K562 (cell line): ENCODE results near the gene STAT6. TPM values are rescaled to one million over a fixed set of nuclear protein-coding genes. Genes with fewer than 3 reads are reported as not detected.

Source experiments
- CREBBP ChIP-seq: IDR thresholded peaks from one replicate; pipeline ENCODE4 v1.6.1; 2012; ENCODE audit warnings: low read depth, mild to moderate bottlenecking, control low read depth, inconsistent platforms, low read length
- CTBP1 ChIP-seq: fragments of 450-650 bp; IDR thresholded peaks from 2 replicates; pipeline ENCODE4 v1.6.1; 2016; ENCODE audit warnings: borderline replicate concordance
- ETV1 ChIP-seq: fragments of 450-650 bp; conservative IDR thresholded peaks from 2 replicates; pipeline ENCODE4 v1.6.1; 2016; ENCODE audit warnings: missing genetic modification characterization, control low read depth, low read depth, missing compliant biosample characterization
- GABPB2 ChIP-seq: fragments of 250-450 bp; sonication (Bioruptor Pico); conservative IDR thresholded peaks from 2 replicates; pipeline ENCODE4 v1.5.1; 2021; ENCODE audit warnings: mild to moderate bottlenecking
- HDAC8 ChIP-seq: fragments of 450-650 bp; IDR thresholded peaks from 2 replicates; pipeline ENCODE4 v1.6.1; 2016; ENCODE audit warnings: mild to moderate bottlenecking, missing genetic modification characterization, moderate library complexity, missing compliant biosample characterization
- IFI16 ChIP-seq: fragments of 250-450 bp; sonication (Bioruptor Pico); IDR thresholded peaks from 2 replicates; pipeline ENCODE4 v2.1.2; 2022; ENCODE audit warnings: mild to moderate bottlenecking, inconsistent platforms
- NKRF ChIP-seq: fragments of 450-650 bp; IDR thresholded peaks from 2 replicates; pipeline ENCODE4 v1.6.1; 2016; ENCODE audit warnings: borderline replicate concordance
- NR2C2 ChIP-seq, 2 experiments: fragments of 200-800 bp in 1 of 2; sonication (Bioruptor generic) in 1 of 2; sonication (generic) in 1 of 2; formaldehyde crosslinking in 1 of 2; IDR thresholded peaks; 2 replicates each; pipeline versions ENCODE4 v1.6.1 to v1.8.0; 2016 to 2022; ENCODE audit warnings: mild to moderate bottlenecking in 1 of 2, missing compliant biosample characterization in 1 of 2, missing genetic modification characterization in 1 of 2, missing genetic modification reagents in 1 of 2
- PTRF ChIP-seq: fragments of 450-650 bp; IDR thresholded peaks from 2 replicates; pipeline ENCODE4 v1.6.1; 2016; ENCODE audit warnings: mild to moderate bottlenecking, missing genetic modification characterization, missing compliant biosample characterization
- SFPQ ChIP-seq: fragments of 200-400 bp; formaldehyde crosslinking; IDR thresholded peaks from 2 replicates; pipeline ENCODE4 v1.6.1; 2017; ENCODE audit warnings: mild to moderate bottlenecking, low read depth, low read length, moderate library complexity
- SMARCB1 ChIP-seq: IDR thresholded peaks from 2 replicates; pipeline ENCODE4 v1.6.1; 2011; ENCODE audit warnings: improper control_type of control experiment, low read depth; ENCODE audit not compliant: insufficient read length
- TAF15 ChIP-seq: fragments of 200-400 bp; formaldehyde crosslinking; IDR thresholded peaks from 2 replicates; pipeline ENCODE4 v1.6.1; 2017; ENCODE audit warnings: mild to moderate bottlenecking, low read depth, low read length, moderate library complexity
- ZNF133 ChIP-seq: fragments of 250-450 bp; sonication (Bioruptor Pico); IDR thresholded peaks from 2 replicates; pipeline ENCODE4 v1.4.0; 2020; ENCODE audit warnings: mild to moderate bottlenecking
- ZNF561 ChIP-seq: fragments of 450-650 bp; formaldehyde crosslinking; conservative IDR thresholded peaks from 2 replicates; pipeline ENCODE4 v1.4.0; 2020; ENCODE audit warnings: mild to moderate bottlenecking, moderate library complexity
- polyA plus RNA-seq, 8 experiments: library from polyadenylated mRNA; depleted of rRNA in 4 of 8; stranded (reverse) in 5 of 8; unstranded in 3 of 8; fragments of >200 nt; fragmentation: Nextera tagmentation in 2 of 8; fragmentation: Illumina TruSeq in 1 of 8; extraction: Ambion mirVana in 2 of 8; extraction: Trizol in 1 of 8; gene quantifications; 2 replicates each; pipeline versions ENCODE4 v1.2.1 to v1.2.3, GENCODE V29; 2011 to 2014; ENCODE audit warnings: inconsistent platforms in 1 of 8, missing spikeins in 1 of 8
- total RNA-seq, 7 experiments: library from RNA; depleted of rRNA in 6 of 7; stranded (reverse); fragments of >200 nt in 6 of 7; fragmentation: Illumina TruSeq in 2 of 7; extraction: Trizol in 2 of 7; gene quantifications; 2 replicates each; pipeline versions ENCODE4 v1.2.1 to v1.2.3, GENCODE V29; 2011 to 2021; ENCODE audit warnings: low replicate concordance in 1 of 7
- TF ChIP-seq, protein P1 (sequence below): fragments of 450-650 bp; IDR thresholded peaks from 2 replicates; pipeline ENCODE4 v1.6.1; 2018; ENCODE audit warnings: mild to moderate bottlenecking, low read depth; ENCODE audit not compliant: partially characterized antibody
- TF ChIP-seq, protein P2 (sequence below): fragments of 250-450 bp; sonication (Bioruptor Pico); IDR thresholded peaks from 2 replicates; pipeline ENCODE4 v1.5.0; 2020; ENCODE audit warnings: mild to moderate bottlenecking, borderline replicate concordance

Gene STAT6
- total and polyA plus RNA-seq, 9 of the 15 experiments (the other 6 are each of a cell fraction or from before 2014, with no cell fraction given) = 2.4 to 49.5 (median 26.5) TPM

DNA sequence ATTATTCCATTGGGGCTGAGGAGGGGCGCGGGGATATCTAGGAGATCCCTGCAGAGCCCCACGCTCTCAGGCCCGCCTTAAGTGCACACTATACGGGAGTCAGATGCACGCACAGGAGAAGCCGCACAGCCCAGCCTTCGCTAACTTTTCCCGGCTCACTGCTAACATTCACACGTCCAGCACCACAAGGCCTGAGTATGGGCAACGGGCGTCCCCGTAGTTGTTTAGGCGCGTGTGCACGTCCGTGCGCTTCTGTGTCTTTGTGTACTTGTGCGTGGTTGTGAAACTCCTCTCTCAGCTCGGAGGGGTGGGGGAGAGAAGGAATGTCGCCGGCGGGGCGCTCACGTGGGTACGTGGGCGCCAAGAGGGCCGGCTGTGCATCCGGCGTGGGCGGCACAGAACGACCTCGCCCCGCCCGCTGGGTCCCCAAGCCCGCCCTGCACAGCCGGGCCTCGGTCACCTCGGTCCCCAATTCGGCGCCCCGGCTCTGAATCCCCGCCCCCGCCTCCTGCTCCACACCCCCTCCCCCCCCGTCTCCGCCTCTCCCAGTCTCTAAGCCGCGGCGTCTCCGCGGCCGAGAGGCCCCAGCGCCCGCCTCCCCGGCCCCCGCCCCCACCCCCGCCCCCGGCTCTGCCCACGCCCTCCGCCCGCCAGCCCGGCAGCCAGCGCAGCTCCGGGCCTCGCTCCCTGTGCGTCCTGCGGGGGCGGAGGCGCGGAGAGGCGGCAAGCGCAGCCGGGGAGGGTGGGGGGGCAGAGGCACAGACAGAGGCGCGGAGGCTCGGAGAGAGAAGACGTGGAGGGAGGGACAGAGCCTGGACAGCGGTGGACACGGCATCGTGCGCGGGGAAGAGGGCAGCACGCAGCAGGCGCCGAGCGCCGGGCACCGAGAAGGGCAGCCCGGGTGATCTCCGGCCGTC, 22.6 kb downstream of the STAT6 start, which contains the start of gene NAB2 (continued):
- peak; percentile 74 for TF ChIP-seq ETV1 (tag)
- 0 out of 2 replicates have a peak, but pooled peaks have one; percentile 49 for TF ChIP-seq GABPB2 (CRISPR knock-in tag)
- peak; percentile 81; the same call in 1 of the 2 replicates for TF ChIP-seq NKRF
- TF ChIP-seq IFI16 (CRISPR knock-in tag) = no peak
- TF ChIP-seq CREBBP = no peak
- no peak for TF ChIP-seq SFPQ
- TF ChIP-seq, protein P1, sequence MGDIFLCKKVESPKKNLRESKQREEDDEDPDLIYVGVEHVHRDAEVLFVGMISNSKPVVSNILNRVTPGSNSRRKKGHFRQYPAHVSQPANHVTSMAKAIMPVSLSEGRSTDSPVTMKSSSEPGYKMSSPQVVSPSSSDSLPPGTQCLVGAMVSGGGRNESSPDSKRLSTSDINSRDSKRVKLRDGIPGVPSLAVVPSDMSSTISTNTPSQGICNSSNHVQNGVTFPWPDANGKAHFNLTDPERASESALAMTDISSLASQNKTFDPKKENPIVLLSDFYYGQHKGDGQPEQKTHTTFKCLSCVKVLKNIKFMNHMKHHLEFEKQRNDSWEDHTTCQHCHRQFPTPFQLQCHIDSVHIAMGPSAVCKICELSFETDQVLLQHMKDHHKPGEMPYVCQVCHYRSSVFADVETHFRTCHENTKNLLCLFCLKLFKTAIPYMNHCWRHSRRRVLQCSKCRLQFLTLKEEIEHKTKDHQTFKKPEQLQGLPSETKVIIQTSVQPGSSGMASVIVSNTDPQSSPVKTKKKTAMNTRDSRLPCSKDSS = no peak
- TF ChIP-seq HDAC8 = 0 out of 2 replicates have a peak, but pooled peaks have one; percentile 22
- TF ChIP-seq NR2C2 (CRISPR knock-in tag; IDR thresholded peaks at IDR 0.05) = no peak
- 0 out of 2 replicates have a peak, but pooled peaks have one; percentile 32 for TF ChIP-seq NR2C2 (tag; IDR thresholded peaks at IDR 0.05)
- no peak for TF ChIP-seq ZNF133 (CRISPR knock-in tag)
- no peak for TF ChIP-seq PTRF (tag)
- 0 out of 2 replicates have a peak, but pooled peaks have one; percentile 44 for TF ChIP-seq TAF15
- TF ChIP-seq ZNF561 (CRISPR knock-in tag) = no peak
- no peak for TF ChIP-seq SMARCB1
- TF ChIP-seq CTBP1 = peak; percentile 70
- TF ChIP-seq, protein P2, sequence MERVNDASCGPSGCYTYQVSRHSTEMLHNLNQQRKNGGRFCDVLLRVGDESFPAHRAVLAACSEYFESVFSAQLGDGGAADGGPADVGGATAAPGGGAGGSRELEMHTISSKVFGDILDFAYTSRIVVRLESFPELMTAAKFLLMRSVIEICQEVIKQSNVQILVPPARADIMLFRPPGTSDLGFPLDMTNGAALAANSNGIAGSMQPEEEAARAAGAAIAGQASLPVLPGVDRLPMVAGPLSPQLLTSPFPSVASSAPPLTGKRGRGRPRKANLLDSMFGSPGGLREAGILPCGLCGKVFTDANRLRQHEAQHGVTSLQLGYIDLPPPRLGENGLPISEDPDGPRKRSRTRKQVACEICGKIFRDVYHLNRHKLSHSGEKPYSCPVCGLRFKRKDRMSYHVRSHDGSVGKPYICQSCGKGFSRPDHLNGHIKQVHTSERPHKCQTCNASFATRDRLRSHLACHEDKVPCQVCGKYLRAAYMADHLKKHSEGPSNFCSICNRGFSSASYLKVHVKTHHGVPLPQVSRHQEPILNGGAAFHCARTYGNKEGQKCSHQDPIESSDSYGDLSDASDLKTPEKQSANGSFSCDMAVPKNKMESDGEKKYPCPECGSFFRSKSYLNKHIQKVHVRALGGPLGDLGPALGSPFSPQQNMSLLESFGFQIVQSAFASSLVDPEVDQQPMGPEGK (CRISPR knock-in tag) = no peak
